Ectodermal cell (in vitro differentiated cells): ENCODE measurements around the gene TNIK.

Experiments used
- H3K27ac ChIP-seq: 2 replicates; pipeline ENCODE4 v1.7.0; 2013; ENCODE audit warnings: mild to moderate bottlenecking, low read depth, low read length; ENCODE audit not compliant: insufficient read depth, poor library complexity, severe bottlenecking
- H3K27me3 ChIP-seq: 2 replicates; pipeline ENCODE4 v1.7.0; 2013; ENCODE audit warnings: mild to moderate bottlenecking, low read length; ENCODE audit not compliant: insufficient read depth, control insufficient read depth, poor library complexity, severe bottlenecking
- H3K36me3 ChIP-seq: one replicate; pipeline ENCODE4 v1.7.0; 2013; ENCODE audit warnings: low read length; ENCODE audit not compliant: control insufficient read depth, insufficient read depth
- H3K4me1 ChIP-seq: one replicate; pipeline ENCODE4 v1.7.0; 2013; ENCODE audit warnings: low read length; ENCODE audit not compliant: control insufficient read depth, insufficient read depth
- H3K4me3 ChIP-seq: 2 replicates; pipeline ENCODE4 v1.7.0; 2013; ENCODE audit warnings: low read depth, low read length, control low read depth; ENCODE audit not compliant: insufficient read depth
- H3K9me3 ChIP-seq: 2 replicates; pipeline ENCODE4 v1.7.0; 2013; ENCODE audit warnings: mild to moderate bottlenecking, low read length, moderate library complexity; ENCODE audit not compliant: control insufficient read depth
- WGBS, 2 experiments: methylation state at CpG; one replicate each; pipeline ENCODE4 v1.1.7; 2013; ENCODE audit warnings: missing lambda C conversion rate in 2 of 2; 5-methylcytosine and 5-hydroxymethylcytosine counted together

The TNIK gene

DNA sequence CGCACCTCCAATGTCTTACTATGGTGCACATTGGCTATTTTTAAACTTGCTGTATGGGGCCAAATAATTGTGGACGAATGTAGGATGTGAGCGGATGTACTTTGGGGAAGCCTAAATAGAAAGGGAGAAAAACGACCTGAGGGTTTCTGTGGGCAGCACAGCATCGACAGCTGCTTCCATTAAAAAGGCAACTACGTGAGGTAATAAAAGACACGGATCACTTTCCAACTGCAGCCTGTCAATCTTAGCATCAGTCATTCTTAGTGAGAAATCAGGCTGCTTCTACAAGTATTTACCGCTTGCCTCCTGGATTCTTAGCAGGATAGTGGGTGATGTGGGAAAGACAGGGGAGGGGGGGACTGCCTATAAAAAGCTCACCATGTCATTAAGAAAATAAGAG, 247.0 kb downstream of the TNIK start:
- H3K4me3 ChIP-seq = no peak overlapping the region
- WGBS, 2 experiments = 86 to 88% methylated on average over 8 of the region's 8 CpGs

DNA sequence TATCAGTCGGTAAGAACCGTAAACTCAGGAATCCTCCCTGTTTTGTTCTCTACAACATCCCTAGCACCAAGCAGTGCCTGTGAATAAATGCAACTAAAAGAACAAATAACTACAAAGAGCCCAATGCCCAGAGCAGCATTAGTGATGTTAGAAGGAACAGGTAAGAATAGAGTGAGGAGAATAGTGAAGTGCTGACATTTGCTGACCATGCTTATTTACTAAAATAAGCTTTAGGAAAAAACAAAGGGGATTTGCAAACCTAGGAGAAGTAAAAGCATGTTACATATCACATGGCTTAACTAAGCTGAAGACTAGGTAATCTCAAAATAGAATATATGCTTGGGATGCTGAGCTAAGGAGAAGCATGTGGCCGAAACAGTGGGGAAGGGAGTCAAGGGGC, 247.6 kb downstream of the TNIK start:
- H3K4me3 ChIP-seq = no peak overlapping the region
- H3K27me3 ChIP-seq = no peaks in the 10 kb centered on the region
- H3K4me1 ChIP-seq = no peaks in the 10 kb centered on the region
- H3K9me3 ChIP-seq = no peaks in the 10 kb centered on the region
- 91 to 95% methylated on average over 3 of the region's 3 CpGs for whole genome bisulfite sequencing, 2 experiments
- H3K27ac ChIP-seq = no peak overlapping the region
- no peaks in the 10 kb centered on the region for H3K36me3 ChIP-seq

More for the DNA sequence above, 247.0 kb downstream of the TNIK start:
- Histone ChIP-seq H3K9me3 (no peaks in the 10 kb centered on the region), H3K27ac (no peak overlapping the region), H3K4me1 (no peaks in the 10 kb centered on the region), H3K27me3 (no peaks in the 10 kb centered on the region), H3K36me3 (no peaks in the 10 kb centered on the region)

DNA sequence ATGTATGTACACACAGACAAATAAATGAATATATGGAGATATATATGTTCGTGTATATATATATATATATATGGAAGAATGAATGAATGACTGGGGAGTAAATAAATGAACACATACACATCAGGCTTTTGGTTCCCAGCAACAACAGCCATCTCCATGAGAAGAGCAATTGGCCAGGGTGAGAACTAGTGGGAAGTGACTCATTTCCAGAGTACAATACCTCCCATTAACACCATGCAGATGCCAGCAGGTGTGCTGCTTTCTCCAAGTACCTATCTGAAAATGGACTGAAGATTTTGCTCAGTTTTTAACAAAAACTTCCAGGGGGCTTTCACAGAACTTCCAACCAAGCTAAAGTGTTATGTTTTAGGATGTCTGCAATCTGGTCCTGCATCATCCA, 253.9 kb downstream of the TNIK start:
- no peak overlapping the region for H3K27ac ChIP-seq
- no peak overlapping the region for H3K4me3 ChIP-seq
- H3K9me3 ChIP-seq = no peaks in the 10 kb centered on the region
- no peaks in the 10 kb centered on the region for H3K4me1 ChIP-seq
- H3K27me3 ChIP-seq = no peaks in the 10 kb centered on the region
- H3K36me3 ChIP-seq = no peaks in the 10 kb centered on the region
- no CpG with 5 or more reads among the region's 1 CpG for WGBS, 2 experiments

DNA sequence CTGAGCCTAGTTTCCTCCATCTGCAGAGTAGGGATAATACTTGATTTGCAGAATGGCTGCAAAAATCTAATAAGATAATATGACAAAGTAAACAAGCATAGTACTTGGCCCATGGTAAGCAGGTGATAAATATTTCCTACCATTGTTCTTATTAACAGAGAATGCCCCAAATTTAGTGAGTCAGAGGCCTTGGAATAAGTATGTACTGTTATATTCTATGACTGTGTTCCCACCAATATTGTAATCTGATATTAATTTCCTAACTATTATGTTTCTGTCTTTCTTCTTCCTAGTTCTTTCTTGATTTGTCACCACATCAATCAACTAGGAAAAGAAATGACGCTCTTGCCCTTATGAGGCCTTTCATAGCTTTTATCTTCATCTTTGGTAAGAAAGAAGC, 255.3 kb downstream of the TNIK start:
- no peaks in the 10 kb centered on the region for H3K9me3 ChIP-seq
- no peak overlapping the region for H3K27ac ChIP-seq
- no peaks in the 10 kb centered on the region for H3K36me3 ChIP-seq
- no peaks in the 10 kb centered on the region for H3K4me1 ChIP-seq
- no peak overlapping the region for H3K4me3 ChIP-seq
- 90 to 92% methylated on average over 1 of the region's 1 CpG for WGBS, 2 experiments
- H3K27me3 ChIP-seq = no peaks in the 10 kb centered on the region

DNA sequence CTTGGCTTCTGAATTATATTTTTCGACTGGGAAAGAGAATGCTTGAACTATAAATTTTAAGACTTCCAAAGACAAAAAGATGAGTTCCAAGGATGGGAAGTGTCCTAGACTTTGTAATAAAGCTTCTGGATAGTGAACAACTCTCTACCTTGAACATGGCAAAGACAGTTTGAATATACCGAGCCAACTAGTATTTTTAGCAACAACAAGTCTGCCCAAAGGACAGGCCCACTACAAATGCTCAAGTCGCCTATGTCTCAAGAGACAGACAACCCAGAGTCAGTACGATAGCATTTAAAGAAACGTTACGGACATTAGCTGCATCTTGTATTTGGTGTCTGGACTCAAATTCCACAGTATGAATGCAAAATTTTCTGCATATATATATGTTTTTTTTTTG, 258.4 kb downstream of the TNIK start:
- no peaks in the 10 kb centered on the region for H3K36me3 ChIP-seq
- WGBS, 2 experiments = 89 to 93% methylated on average over 5 to 6 of the region's 6 CpGs
- no peaks in the 10 kb centered on the region for H3K9me3 ChIP-seq
- no peak overlapping the region for H3K27ac ChIP-seq
- H3K4me3 ChIP-seq = no peak overlapping the region
- H3K27me3 ChIP-seq = no peaks in the 10 kb centered on the region
- H3K4me1 ChIP-seq = peaks cover 9% of the 10 kb centered on the region

DNA sequence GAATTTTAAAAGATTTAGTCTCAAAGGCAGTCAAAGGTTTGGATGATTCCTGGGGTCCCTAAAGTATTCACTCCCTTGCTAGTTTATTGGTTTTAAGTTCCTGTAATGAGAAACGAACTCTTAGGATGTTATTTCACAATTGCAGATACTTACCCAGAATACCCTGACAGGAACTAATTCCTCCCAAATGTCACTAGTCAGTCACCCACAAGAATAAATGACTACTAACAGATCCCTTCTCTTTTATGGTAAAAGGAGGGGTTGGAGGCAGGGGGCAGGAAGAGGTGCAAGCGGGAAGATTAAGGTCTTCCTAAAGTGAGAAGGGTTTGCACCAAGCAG, 259.5 kb downstream of the TNIK start:
- H3K27ac ChIP-seq = no peak overlapping the region
- WGBS, 2 experiments = 97% methylated on average over 2 of the region's 2 CpGs
- no peaks in the 10 kb centered on the region for H3K9me3 ChIP-seq
- H3K27me3 ChIP-seq = no peaks in the 10 kb centered on the region
- peaks cover 9% of the 10 kb centered on the region for H3K4me1 ChIP-seq
- no peaks in the 10 kb centered on the region for H3K36me3 ChIP-seq
- H3K4me3 ChIP-seq = no peak overlapping the region

DNA sequence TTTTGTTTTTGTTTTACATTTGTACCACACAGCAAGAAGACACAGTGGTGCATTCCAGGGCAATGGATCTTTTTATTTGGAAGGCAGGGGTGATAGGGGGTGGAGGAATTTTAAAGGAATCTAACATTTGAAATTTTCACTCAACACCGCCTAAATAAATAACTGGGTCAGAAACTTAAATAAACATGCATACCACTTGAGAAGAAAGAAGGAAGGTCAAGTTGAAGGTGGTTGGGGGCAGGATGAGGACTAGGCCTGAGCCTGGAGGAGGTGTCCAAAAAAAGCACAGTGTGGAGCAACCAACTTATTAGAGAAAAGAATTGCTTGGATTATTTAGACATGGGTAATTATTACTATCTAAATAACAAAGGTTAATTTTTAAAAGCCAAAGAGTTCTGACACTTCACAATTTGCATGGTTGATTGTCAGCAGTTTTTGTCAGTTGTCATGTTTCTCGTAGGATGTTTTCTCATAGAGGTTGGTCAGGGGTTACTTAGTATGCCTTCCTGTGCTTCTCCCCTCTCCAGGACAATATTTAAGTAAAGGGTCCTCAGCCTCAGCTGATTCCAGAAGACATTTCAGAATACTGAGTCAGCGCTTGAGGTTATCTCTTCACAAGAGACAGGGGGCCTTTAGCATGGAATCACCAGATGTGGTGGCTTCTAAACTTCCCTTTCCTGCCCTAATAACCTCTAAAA, 260.0 kb downstream of the TNIK start:
- H3K27ac ChIP-seq = no peak overlapping the region

DNA sequence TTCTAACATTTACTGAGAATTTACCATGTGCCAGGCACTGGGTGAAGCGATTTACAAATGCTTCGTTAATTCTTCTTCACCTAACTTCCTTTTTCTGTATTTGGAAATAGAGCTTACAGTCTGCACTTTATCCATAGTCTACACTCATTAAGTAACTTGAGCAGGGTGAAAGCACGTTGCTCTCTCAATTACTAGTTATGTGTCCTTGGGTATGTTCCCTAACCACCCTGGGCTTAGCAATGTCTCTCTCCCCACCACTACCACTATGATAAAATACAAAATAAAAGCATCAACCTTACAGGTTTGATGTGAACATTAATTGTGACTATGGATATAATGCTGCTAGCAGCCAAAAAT, 260.8 kb downstream of the TNIK start:
- no peak overlapping the region for H3K27ac ChIP-seq
- H3K4me3 ChIP-seq = no peak overlapping the region
- H3K36me3 ChIP-seq = no peaks in the 10 kb centered on the region
- 80 to 84% methylated on average over 3 of the region's 3 CpGs for WGBS, 2 experiments
- H3K27me3 ChIP-seq = no peaks in the 10 kb centered on the region
- H3K4me1 ChIP-seq = peaks cover 9% of the 10 kb centered on the region
- no peaks in the 10 kb centered on the region for H3K9me3 ChIP-seq

More for the DNA sequence above, 260.0 kb downstream of the TNIK start:
- Histone ChIP-seq H3K27me3 (no peaks in the 10 kb centered on the region), H3K9me3 (no peaks in the 10 kb centered on the region), H3K4me1 (peaks cover 9% of the 10 kb centered on the region), H3K4me3 (no peak overlapping the region), H3K36me3 (no peaks in the 10 kb centered on the region)
- WGBS, 2 experiments = 90 to 94% methylated on average over 2 to 3 of the region's 3 CpGs

DNA sequence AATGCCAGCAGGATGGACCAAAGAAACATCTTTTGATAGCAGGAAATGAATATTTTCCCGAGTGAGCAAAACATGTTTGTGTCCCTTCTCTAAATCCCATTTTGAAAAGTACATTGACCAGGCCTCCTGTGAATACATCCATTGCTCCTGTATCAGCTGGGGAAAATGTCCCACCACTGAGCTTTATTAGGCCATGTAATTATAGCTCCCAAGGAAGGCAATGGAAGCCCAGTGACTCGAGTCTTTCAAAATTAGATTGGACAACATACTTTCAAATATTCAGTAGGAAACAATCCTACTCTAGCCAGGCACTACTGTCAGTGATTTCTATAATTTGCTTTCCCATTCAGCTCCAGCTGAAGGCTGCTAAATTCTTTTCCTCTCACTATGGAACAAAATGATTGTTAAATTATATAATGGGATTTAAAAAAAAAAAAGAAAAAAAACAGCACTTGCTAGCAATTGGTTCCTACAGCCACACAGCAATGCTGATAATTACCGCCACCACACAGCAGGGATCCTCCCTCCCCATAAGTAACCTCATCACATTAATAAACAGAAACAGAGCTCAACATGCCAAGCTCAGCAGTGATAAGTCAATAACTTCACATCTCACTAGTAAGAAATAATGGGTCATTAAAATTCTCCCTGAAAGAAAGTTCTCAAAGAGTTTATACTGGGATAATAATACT, 261.3 kb downstream of the TNIK start:
- no peak overlapping the region for H3K4me3 ChIP-seq
- H3K36me3 ChIP-seq = no peaks in the 10 kb centered on the region
- no peaks in the 10 kb centered on the region for H3K27me3 ChIP-seq
- H3K4me1 ChIP-seq = peaks cover 9% of the 10 kb centered on the region
- no peaks in the 10 kb centered on the region for H3K9me3 ChIP-seq
- WGBS, 2 experiments = 71 to 84% methylated on average over 3 of the region's 3 CpGs
- H3K27ac ChIP-seq = no peak overlapping the region

DNA sequence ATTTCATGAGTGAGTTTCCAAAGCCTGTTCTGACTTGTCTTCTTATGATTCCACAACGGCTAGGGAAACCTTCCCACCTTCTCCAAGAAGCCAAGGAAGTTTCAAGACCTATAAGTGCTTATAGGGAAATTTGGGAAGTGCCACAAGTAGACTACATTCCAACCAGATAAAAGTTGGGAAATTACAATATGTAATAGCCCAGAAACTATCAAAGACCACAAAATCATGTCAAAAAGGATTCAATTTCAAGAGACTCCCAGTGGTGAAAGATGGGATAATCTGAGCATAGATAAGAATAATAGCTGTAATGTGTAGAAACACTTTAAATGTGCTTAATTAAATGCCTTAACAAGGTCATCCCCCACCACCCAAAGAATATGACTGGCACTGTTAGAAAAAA, 264.5 kb downstream of the TNIK start:
- no peak overlapping the region for H3K4me3 ChIP-seq
- no peaks in the 10 kb centered on the region for H3K27me3 ChIP-seq
- H3K4me1 ChIP-seq = peaks cover 9% of the 10 kb centered on the region
- H3K9me3 ChIP-seq = no peaks in the 10 kb centered on the region
- WGBS, 2 experiments = 93% methylated on average over 1 of the region's 1 CpG; no CpG with 5 or more reads in 1 of the 2 experiments
- H3K36me3 ChIP-seq = no peaks in the 10 kb centered on the region
- H3K27ac ChIP-seq = no peak overlapping the region
